Lung (tissue), 12 donors: ENCODE data around the gene SIGLEC14. TPM values are rescaled to one million over a fixed set of nuclear protein-coding genes. Genes with fewer than 3 reads are reported as not detected.
A peak's percentile ranks its signal among the peaks of the same experiment; 100 is the strongest.
"Not testable (repeated sequence)": the region's sequence is repeated elsewhere in the genome, so short reads cannot be mapped to it uniquely, and the experiment has no call there.

ENCODE experiments used
- ATAC-seq: fragments of 200-7000 bp; cut with Tn5 transposase; one replicate; pipeline ENCODE4 v1.9.1; 2020; ENCODE audit warnings: moderate number of reproducible peaks; ENCODE audit not compliant: insufficient read depth, low FRiP score
- DNase-seq, 3 donors: peaks; one replicate each; pipeline ENCODE4 v3.0.0-alpha.2; 2013 to 2017
- H3K27ac ChIP-seq, 2 donors: one replicate each; pipeline ENCODE4 v1.5.1; 2013; ENCODE audit warnings: mild to moderate bottlenecking in 2 of 2, moderate library complexity in 2 of 2, control low read depth in 1 of 2, inconsistent platforms in 1 of 2, low read depth in 1 of 2, low read length in 1 of 2
- H3K27me3 ChIP-seq, 3 donors: one replicate each; pipeline ENCODE4 v1.5.1; 2013; ENCODE audit warnings: low read length in 2 of 3; ENCODE audit not compliant: control insufficient read depth in 3 of 3, insufficient read depth in 3 of 3
- H3K36me3 ChIP-seq, 4 donors: one replicate each; pipeline ENCODE4 v1.5.1; 2013; ENCODE audit warnings: low read length in 4 of 4, mild to moderate bottlenecking in 1 of 4, moderate library complexity in 1 of 4; ENCODE audit not compliant: control insufficient read depth in 4 of 4, insufficient read depth in 4 of 4
- H3K4me1 ChIP-seq, 5 donors: one replicate each; pipeline ENCODE4 v1.5.1; 2013; ENCODE audit warnings: low read length in 5 of 5, mild to moderate bottlenecking in 2 of 5, moderate library complexity in 1 of 5; ENCODE audit not compliant: control insufficient read depth in 5 of 5, insufficient read depth in 5 of 5
- H3K4me3 ChIP-seq: one replicate; pipeline ENCODE4 v1.5.1; 2013; ENCODE audit warnings: mild to moderate bottlenecking, control low read depth, moderate library complexity
- H3K9ac ChIP-seq, 2 donors: one replicate each; pipeline ENCODE4 v1.5.1; 2013; ENCODE audit warnings: low read length in 2 of 2, control low read depth in 1 of 2; ENCODE audit not compliant: insufficient read depth in 1 of 2
- H3K9me3 ChIP-seq, 4 donors: one replicate each; pipeline ENCODE4 v1.5.1; 2013; ENCODE audit warnings: low read length in 3 of 4, mild to moderate bottlenecking in 1 of 4, moderate library complexity in 1 of 4; ENCODE audit not compliant: control insufficient read depth in 4 of 4, insufficient read depth in 3 of 4
- WGBS, 2 donors: extraction: QIAGEN DNeasy Blood & Tissue Kit; methylation state at CpG; one replicate each; pipeline ENCODE4 v1.1.7; 2013; 5-methylcytosine and 5-hydroxymethylcytosine counted together
- polyA plus RNA-seq, 2 donors: library from polyadenylated mRNA; stranded (reverse); fragments of 200-250 nt; gene quantifications; one replicate each; pipeline ENCODE4 v1.2.1, GENCODE V29; 2013
- total RNA-seq, 2 donors: library from RNA; depleted of rRNA in 1 of 2; stranded (reverse); fragments of >200 nt in 1 of 2; gene quantifications; one replicate each; pipeline ENCODE4 v1.2.1, GENCODE V29; 2014 to 2021
- TF ChIP-seq, protein P1 (sequence below): IDR thresholded peaks from 2 replicates; pipeline ENCODE4 v1.5.1; 2012; ENCODE audit warnings: mild to moderate bottlenecking; ENCODE audit errors: control extremely low read depth, extremely low read depth
- donor health status: control.
- donor health status: control.
- donor health status: Bipolar disorder and iron deficiency.
- donor health status: healthy.
- donor health status: DM: yes; HTN: yes; CAD: no.

The SIGLEC14 gene
- total and polyA plus RNA-seq, 4 donors: 2.7 to 101 (median 24.6) TPM

DNA sequence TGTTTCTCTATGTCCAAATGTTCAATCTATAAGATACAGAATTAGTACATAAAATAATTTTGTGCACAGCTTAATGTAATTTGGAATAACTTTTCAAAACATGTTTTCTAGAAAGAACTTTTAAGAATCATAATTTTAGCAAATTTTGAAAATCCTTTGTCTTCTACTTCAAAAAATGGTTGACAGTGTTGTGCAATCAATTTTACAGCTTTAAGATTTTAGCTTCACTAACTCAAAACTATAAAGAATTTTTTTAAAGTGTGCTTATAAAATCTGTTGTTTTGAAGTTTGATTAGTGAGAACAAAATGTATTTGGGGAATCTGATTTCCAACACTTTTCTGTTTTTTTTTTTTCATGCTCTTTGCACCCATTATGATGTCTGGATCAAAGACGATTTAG lies 33.8 kb upstream of the SIGLEC14 start:
- DNase-seq (no peak), ATAC-seq (no peak)
- no peak overlapping the region for H3K27ac ChIP-seq
- H3K4me3 ChIP-seq: no peak overlapping the region
- peaks cover 0 to 4% (median 2%) of the 10 kb centered on the region in 3 donors for H3K27me3 ChIP-seq
- peaks cover 0 to 3% (median 0%) of the 10 kb centered on the region in 4 donors for H3K9me3 ChIP-seq
- H3K36me3 ChIP-seq: no peaks in the 10 kb centered on the region
- TF ChIP-seq, protein P1, sequence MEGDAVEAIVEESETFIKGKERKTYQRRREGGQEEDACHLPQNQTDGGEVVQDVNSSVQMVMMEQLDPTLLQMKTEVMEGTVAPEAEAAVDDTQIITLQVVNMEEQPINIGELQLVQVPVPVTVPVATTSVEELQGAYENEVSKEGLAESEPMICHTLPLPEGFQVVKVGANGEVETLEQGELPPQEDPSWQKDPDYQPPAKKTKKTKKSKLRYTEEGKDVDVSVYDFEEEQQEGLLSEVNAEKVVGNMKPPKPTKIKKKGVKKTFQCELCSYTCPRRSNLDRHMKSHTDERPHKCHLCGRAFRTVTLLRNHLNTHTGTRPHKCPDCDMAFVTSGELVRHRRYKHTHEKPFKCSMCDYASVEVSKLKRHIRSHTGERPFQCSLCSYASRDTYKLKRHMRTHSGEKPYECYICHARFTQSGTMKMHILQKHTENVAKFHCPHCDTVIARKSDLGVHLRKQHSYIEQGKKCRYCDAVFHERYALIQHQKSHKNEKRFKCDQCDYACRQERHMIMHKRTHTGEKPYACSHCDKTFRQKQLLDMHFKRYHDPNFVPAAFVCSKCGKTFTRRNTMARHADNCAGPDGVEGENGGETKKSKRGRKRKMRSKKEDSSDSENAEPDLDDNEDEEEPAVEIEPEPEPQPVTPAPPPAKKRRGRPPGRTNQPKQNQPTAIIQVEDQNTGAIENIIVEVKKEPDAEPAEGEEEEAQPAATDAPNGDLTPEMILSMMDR: no peak
- no peak overlapping the region for H3K9ac ChIP-seq
- H3K4me1 ChIP-seq: peaks cover 0 to 9% (median 0%) of the 10 kb centered on the region in 5 donors
- WGBS, 2 donors: 93 to 94% methylated on average over 1 of the region's 1 CpG

DNA sequence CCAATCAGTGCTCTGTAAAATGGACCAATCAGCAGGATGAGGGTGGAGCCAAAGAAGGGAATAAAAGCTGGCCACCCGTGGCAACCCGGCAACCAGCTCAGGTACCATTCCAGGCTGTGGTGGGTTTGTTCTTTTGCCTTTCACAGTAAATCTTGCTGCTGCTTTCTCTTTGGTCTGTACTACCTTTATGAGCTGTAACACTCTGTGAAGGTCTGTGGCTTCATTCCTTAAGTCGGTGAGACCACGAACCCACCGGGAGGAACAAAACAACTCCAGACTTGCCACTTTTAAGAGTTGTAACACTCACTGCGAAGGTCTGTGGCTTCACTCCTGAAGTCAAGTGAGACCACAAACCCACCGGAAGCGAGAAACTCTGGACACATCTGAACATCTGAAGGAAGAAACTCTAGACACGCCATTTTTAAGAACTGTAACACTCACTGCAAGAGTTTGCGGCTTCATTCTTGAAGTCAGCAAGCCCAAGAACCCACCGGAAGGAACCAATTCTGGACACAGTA lies 30.0 kb upstream of the SIGLEC14 start:
- no peak for DNase-seq

DNA sequence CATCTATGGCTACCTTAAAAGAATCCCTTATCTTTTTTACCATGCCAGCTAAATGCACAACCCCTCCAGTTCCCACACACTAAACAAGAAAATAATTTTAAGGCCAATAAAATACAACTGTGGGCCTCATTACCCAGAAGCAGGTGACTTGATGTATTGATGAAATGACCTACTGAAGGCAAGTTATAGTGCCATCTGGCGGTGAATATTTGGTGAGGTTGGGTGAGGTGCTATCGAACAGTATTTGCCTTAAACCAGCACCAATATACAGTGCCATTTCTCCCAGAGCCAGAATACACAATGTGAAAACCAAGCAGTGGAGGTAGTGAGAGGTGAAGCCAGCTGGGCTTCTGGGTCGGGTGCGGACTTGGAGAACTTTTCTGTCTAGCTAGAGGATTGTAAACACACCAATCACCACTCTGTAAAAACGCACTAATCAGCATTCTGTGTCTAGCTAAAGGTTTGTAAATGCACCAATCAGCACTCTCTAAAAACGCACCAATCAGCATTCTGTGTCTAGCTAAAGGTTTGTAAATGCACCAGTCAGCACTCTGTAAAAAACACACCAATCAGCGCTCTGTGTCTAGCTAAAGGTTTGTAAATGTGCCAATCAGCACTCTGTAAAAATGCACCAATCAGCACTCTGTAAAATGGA lies 29.4 kb upstream of the SIGLEC14 start:
- 63 to 70% methylated on average over 7 of the region's 7 CpGs for WGBS, 2 donors
- not testable (repeated sequence) for H3K4me3 ChIP-seq, H3K27ac ChIP-seq, ATAC-seq, H3K27me3 ChIP-seq, DNase-seq, H3K9me3 ChIP-seq, H3K9ac ChIP-seq, H3K36me3 ChIP-seq, H3K4me1 ChIP-seq
- TF ChIP-seq, protein P1: peak; percentile 2

More for the DNA sequence above, 30.0 kb upstream of the SIGLEC14 start:
- Histone ChIP-seq H3K36me3 (no peaks in the 10 kb centered on the region), H3K9ac (no peak overlapping the region), H3K27me3 (peaks cover 0 to 4% (median 2%) of the 10 kb centered on the region in 3 donors), H3K9me3 (peaks cover 0 to 3% (median 0%) of the 10 kb centered on the region in 4 donors), H3K4me1 (peaks cover 0 to 9% (median 0%) of the 10 kb centered on the region in 5 donors), H3K4me3 (no peak overlapping the region), H3K27ac (no peak overlapping the region)
- ATAC-seq: no peak
- WGBS, 2 donors: 59 to 61% methylated on average over 11 of the region's 11 CpGs
- TF ChIP-seq, protein P1: no peak
